Tibial artery (tissue), 4 donors: Measurements from ENCODE around the gene PIK3R4.

Source experiments
- DNase-seq, 2 donors: peaks; one replicate each; pipeline ENCODE4 v3.0.0-alpha.2; 2019
- H3K27ac ChIP-seq, 2 donors: fragments of 200-600 bp; sonication (generic) in 1 of 2; 1 replicate in 1 of 2; 2 replicates in 1 of 2; pipeline ENCODE4 v1.5.1; 2018 to 2019; ENCODE audit warnings: mild to moderate bottlenecking in 1 of 2
- H3K27me3 ChIP-seq, 2 donors: fragments of 200-600 bp; sonication (generic) in 1 of 2; one replicate each; pipeline versions ENCODE4 v1.5.1 to v1.6.0; 2016 to 2019
- H3K36me3 ChIP-seq, 3 donors: fragments of 200-600 bp; sonication (generic) in 2 of 3; one replicate each; pipeline ENCODE4 v1.5.1; 2016 to 2019; ENCODE audit warnings: mild to moderate bottlenecking in 2 of 3
- H3K4me1 ChIP-seq, 4 donors: fragments of 200-600 bp; sonication (generic) in 2 of 4; 1 replicate in 3 of 4; 2 replicates in 1 of 4; pipeline ENCODE4 v1.5.1; 2016 to 2019
- H3K4me3 ChIP-seq, 2 donors: fragments of 200-600 bp; sonication (generic) in 1 of 2; 1 replicate in 1 of 2; 2 replicates in 1 of 2; pipeline ENCODE4 v1.5.1; 2018 to 2019; ENCODE audit warnings: mild to moderate bottlenecking in 2 of 2
- H3K9me3 ChIP-seq, 3 donors: fragments of 200-600 bp; sonication (generic) in 1 of 3; one replicate each; pipeline ENCODE4 v1.5.1; 2016 to 2019
- intact Hi-C: fragments of 100-400 bp; cut with DNase I; formaldehyde crosslinking; loops from one replicate; pipeline ENCODE4 v1.15.0; 2023; ENCODE audit warnings: low total_unique reads
- TF ChIP-seq, protein P1 (sequence below), 2 experiments: fragments of 200-600 bp in 1 of 2; fragments of 450-650 bp in 1 of 2; IDR thresholded peaks; one replicate each; pipeline ENCODE4 v1.5.1; 2017 to 2019; ENCODE audit warnings: antibody characterized with exemption in 2 of 2, mild to moderate bottlenecking in 1 of 2, moderate library complexity in 1 of 2

Gene PIK3R4

GRCh38 chr3:130644628-130645253, 101.9 kb downstream of the PIK3R4 start:
- TF ChIP-seq, protein P1, sequence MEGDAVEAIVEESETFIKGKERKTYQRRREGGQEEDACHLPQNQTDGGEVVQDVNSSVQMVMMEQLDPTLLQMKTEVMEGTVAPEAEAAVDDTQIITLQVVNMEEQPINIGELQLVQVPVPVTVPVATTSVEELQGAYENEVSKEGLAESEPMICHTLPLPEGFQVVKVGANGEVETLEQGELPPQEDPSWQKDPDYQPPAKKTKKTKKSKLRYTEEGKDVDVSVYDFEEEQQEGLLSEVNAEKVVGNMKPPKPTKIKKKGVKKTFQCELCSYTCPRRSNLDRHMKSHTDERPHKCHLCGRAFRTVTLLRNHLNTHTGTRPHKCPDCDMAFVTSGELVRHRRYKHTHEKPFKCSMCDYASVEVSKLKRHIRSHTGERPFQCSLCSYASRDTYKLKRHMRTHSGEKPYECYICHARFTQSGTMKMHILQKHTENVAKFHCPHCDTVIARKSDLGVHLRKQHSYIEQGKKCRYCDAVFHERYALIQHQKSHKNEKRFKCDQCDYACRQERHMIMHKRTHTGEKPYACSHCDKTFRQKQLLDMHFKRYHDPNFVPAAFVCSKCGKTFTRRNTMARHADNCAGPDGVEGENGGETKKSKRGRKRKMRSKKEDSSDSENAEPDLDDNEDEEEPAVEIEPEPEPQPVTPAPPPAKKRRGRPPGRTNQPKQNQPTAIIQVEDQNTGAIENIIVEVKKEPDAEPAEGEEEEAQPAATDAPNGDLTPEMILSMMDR (IDR thresholded peaks at IDR 0.05), result no peak
- intact Hi-C loops, result loop anchor here (5.0 kb wide), 1 partner anchor 1673 kb away; the partner anchor contains the start of gene ACP3

DNA sequence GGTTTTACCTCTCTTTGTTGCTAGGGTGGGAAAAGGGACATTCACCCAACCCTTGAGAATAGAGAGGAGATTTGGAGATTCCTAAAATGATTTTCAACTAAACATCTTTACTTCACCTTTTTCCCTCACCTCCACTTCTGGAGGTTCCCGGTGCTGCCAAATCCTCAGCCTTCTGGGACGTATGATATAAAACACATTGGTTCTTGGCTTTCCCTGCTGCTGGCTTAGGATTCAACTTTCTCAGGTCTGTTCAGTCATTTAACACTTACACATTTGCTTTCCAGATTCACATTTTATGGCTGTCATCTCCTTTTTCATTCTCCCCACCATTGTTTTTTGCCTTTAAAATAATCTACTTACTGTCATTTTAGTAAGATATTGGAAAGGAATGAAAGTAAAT, 106.6 kb downstream of the PIK3R4 start:
- H3K4me3 ChIP-seq, result no peak overlapping the region
- H3K4me1 ChIP-seq, result no peaks in the 10 kb centered on the region
- no peaks in the 10 kb centered on the region for H3K9me3 ChIP-seq
- no peaks in the 10 kb centered on the region for H3K36me3 ChIP-seq
- no peaks in the 10 kb centered on the region for H3K27me3 ChIP-seq
- TF ChIP-seq, protein P1 (IDR thresholded peaks at IDR 0.05), result no peak
- DNase-seq, result no peak
- H3K27ac ChIP-seq, result no peak overlapping the region
- intact Hi-C loops, result no loop called here

More at GRCh38 chr3:130644628-130645253, 101.9 kb downstream of the PIK3R4 start:
- Histone ChIP-seq H3K27ac (no peak overlapping the region), H3K9me3 (no peaks in the 10 kb centered on the region), H3K27me3 (no peaks in the 10 kb centered on the region), H3K4me3 (no peak overlapping the region), H3K36me3 (no peaks in the 10 kb centered on the region), H3K4me1 (no peaks in the 10 kb centered on the region)
- no peak for DNase-seq

- TF ChIP-seq, protein P1 (IDR thresholded peaks at IDR 0.05), result no peak
- intact Hi-C loops, result no loop called here
- DNase-seq, result no peak
- Histone ChIP-seq H3K27me3 (no peaks in the 10 kb centered on the region), H3K36me3 (no peaks in the 10 kb centered on the region), H3K4me1 (no peaks in the 10 kb centered on the region), H3K4me3 (no peak overlapping the region), H3K27ac (no peak overlapping the region), H3K9me3 (no peaks in the 10 kb centered on the region)
Measured at GRCh38 chr3:130636480-130637234, 110.0 kb downstream of the PIK3R4 start.

DNA sequence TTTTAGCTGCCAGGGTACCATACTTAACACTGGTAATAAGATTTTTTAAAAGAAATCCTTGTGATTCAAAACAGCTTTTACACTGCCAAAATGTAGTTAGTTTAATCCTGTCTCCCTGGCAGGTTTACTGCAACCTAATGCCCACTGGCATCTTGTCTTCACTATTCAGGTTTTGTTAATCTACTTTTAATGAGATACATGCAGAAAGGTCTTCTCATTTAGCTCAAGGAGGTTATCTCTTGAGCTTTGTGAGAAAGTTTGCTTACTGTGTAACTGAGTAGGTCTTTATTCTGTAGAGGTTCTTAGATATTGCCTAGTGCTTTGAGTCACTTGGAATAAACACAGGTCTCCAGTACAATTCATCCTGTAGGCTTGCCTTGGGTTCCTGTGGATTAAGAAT, 110.7 kb downstream of the PIK3R4 start:
- Histone ChIP-seq H3K4me1 (no peaks in the 10 kb centered on the region), H3K9me3 (no peaks in the 10 kb centered on the region), H3K27ac (no peak overlapping the region), H3K36me3 (no peaks in the 10 kb centered on the region), H3K27me3 (no peaks in the 10 kb centered on the region), H3K4me3 (no peak overlapping the region)
- DNase-seq, result no peak
- intact Hi-C loops, result no loop called here
- TF ChIP-seq, protein P1 (IDR thresholded peaks at IDR 0.05), result no peak

GRCh38 chr3:130635285-130635684, 111.3 kb downstream of the PIK3R4 start:
- intact Hi-C loops, result no loop called here
- Histone ChIP-seq H3K27ac (no peak overlapping the region), H3K4me1 (no peaks in the 10 kb centered on the region), H3K36me3 (no peaks in the 10 kb centered on the region), H3K27me3 (no peaks in the 10 kb centered on the region), H3K4me3 (no peak overlapping the region), H3K9me3 (no peaks in the 10 kb centered on the region)
- TF ChIP-seq, protein P1 (IDR thresholded peaks at IDR 0.05), result no peak
- no peak for DNase-seq
